T-cell (primary cell): ENCODE results near the gene ZNF184. TPM values are rescaled to one million over a fixed set of nuclear protein-coding genes. Genes with fewer than 3 reads are reported as not detected.

Experiments
- ATAC-seq, 4 experiments: fragments of 200-7000 bp in 3 of 4; fragments of 150-1000 bp in 1 of 4; cut with Tn5 transposase; replicated peaks in 1 of 4; 1 replicate in 3 of 4; 2 replicates in 1 of 4; pipeline ENCODE4 v1.10.0; 2021; ENCODE audit warnings: moderate library complexity in 3 of 4, mild to moderate bottlenecking in 2 of 4, moderate number of reproducible peaks in 1 of 4
- CTCF ChIA-PET, 2 donors: fragments of 300-600 bp; sonication (Branson Sonifier 250); formaldehyde crosslinking; loops; one replicate each; lab custom pipeline; 2022; ENCODE audit warnings: antibody characterized with exemption in 2 of 2; lab: Charles Lee
- POLR2A ChIA-PET, 2 donors: fragments of 300-600 bp; sonication (Branson Sonifier 250); formaldehyde crosslinking; loops; one replicate each; lab custom pipeline; 2022; ENCODE audit warnings: antibody characterized with exemption in 2 of 2; lab: Charles Lee
- DNase-seq, 35 experiments: peaks; one replicate each; pipeline versions ENCODE4 v3.0.0 to v3.0.0-alpha.2; 2013 to 2023
- H3K27ac ChIP-seq: one replicate; pipeline ENCODE4 v1.5.1; 2013; ENCODE audit warnings: low read length
- H3K27me3 ChIP-seq, 2 experiments: replicated peaks in 1 of 2; 1 replicate in 1 of 2; 2 replicates in 1 of 2; pipeline versions ENCODE4 v1.6.1 to v1.7.0; 2013; ENCODE audit warnings: low read length in 1 of 2, mixed read lengths in 1 of 2; ENCODE audit not compliant: control insufficient read depth in 2 of 2, insufficient read depth in 2 of 2; ENCODE audit errors: extremely low read depth in 1 of 2
- H3K36me3 ChIP-seq, 2 donors: 1 replicate in 1 of 2; 2 replicates in 1 of 2; pipeline versions ENCODE4 v1.6.1 to v1.7.0; 2013; ENCODE audit warnings: low read length in 1 of 2; ENCODE audit not compliant: control insufficient read depth in 2 of 2, insufficient read depth in 1 of 2; ENCODE audit errors: extremely low read depth in 1 of 2
- H3K4me1 ChIP-seq, 2 experiments: 1 replicate in 1 of 2; 2 replicates in 1 of 2; pipeline versions ENCODE4 v1.6.1 to v1.7.0; 2013; ENCODE audit warnings: low read length in 2 of 2, mixed read lengths in 1 of 2; ENCODE audit not compliant: insufficient read depth in 2 of 2, control insufficient read depth in 1 of 2; ENCODE audit errors: extremely low read depth in 1 of 2
- H3K4me3 ChIP-seq, 2 donors: 1 replicate in 1 of 2; 2 replicates in 1 of 2; pipeline versions ENCODE4 v1.5.1 to v1.7.0; 2013; ENCODE audit warnings: mild to moderate bottlenecking in 2 of 2, low read length in 1 of 2, moderate library complexity in 1 of 2; ENCODE audit not compliant: control insufficient read depth in 1 of 2; ENCODE audit errors: extremely low read depth in 1 of 2
- H3K9me3 ChIP-seq: 2 replicates; pipeline ENCODE4 v1.7.0; 2013
- H3K27ac Mint-ChIP-seq, 2 donors: one replicate each; pipeline ENCODE4 v1.8.0; 2020 to 2021; ENCODE audit warnings: mild to moderate bottlenecking in 2 of 2, mixed read lengths in 2 of 2
- H3K27me3 Mint-ChIP-seq, 2 donors: one replicate each; pipeline ENCODE4 v1.8.0; 2021 to 2022; ENCODE audit warnings: mixed read lengths in 2 of 2
- H3K36me3 Mint-ChIP-seq: one replicate; pipeline ENCODE4 v1.8.0; 2021; ENCODE audit warnings: mixed read lengths
- H3K4me1 Mint-ChIP-seq, 3 donors: one replicate each; pipeline ENCODE4 v1.8.0; 2020 to 2022; ENCODE audit warnings: mixed read lengths in 3 of 3, mild to moderate bottlenecking in 1 of 3
- H3K4me3 Mint-ChIP-seq, 3 donors: one replicate each; pipeline ENCODE4 v1.8.0; 2020 to 2022; ENCODE audit warnings: mild to moderate bottlenecking in 3 of 3, mixed read lengths in 3 of 3, moderate library complexity in 3 of 3
- H3K9me3 Mint-ChIP-seq, 3 donors: one replicate each; pipeline ENCODE4 v1.8.0; 2020 to 2022; ENCODE audit warnings: mixed read lengths in 3 of 3
- WGBS: methylation state at CpG from one replicate; pipeline ENCODE4 v1.1.5; 2013; ENCODE audit warnings: missing lambda C conversion rate; ENCODE audit not compliant: insufficient coverage; 5-methylcytosine and 5-hydroxymethylcytosine counted together
- total RNA-seq, 35 experiments: library from RNA in 6 of 35; stranded (reverse) in 6 of 35; fragments of 120-200 nt in 1 of 35; gene quantifications; one replicate each; pipeline versions ENCODE4 v1.2.1 to v1.2.4 and lab custom pipeline; 2013 to 2026

The ZNF184 gene
- 10 to 100 TPM; 11.2 to 14.3 (median 12.5) TPM for total RNA-seq
- 15.4 TPM for total RNA-seq (2013)
- 6.6 to 119 (median 38.1) reads per million in 29 experiments for total RNA-seq (lab: John Stamatoyannopoulos, UW)

GRCh38 chr6:27472617-27473400 is at the start of gene ZNF184:
TSS of gene ZNF184 (minus strand) at chr6:27473105. CDS start at chr6:27472294, 811 bp downstream.
- Histone ChIP-seq H3K4me1 (peaks cover 12 to 20% of the 10 kb centered on the region in 2 experiments), H3K9me3 (no peaks in the 10 kb centered on the region), H3K27me3 (no peaks in the 10 kb centered on the region), H3K36me3 (peaks cover 0 to 7% of the 10 kb centered on the region in 2 donors), H3K4me3 (peak within 1 kb of the TSS; percentile 73 to 97), H3K27ac (peak within 1 kb of the TSS; percentile 88)
- ChIA-PET POLR2A (interaction anchor here (0.6 to 1.0 kb wide), 7 partner anchors 10 to 1139 kb away, joined by 3 to 5 read pairs (median 3); a partner anchor contains a TSS), CTCF (interaction anchor here in 1 of 2 donors (0.7 to 1.7 kb wide), 4 partner anchors 46 to 300 kb away, joined by 3 to 7 read pairs (median 4); partner anchors contain the start of gene ZNF391)
- Mint-ChIP-seq H3K27ac (peak within 1 kb of the TSS; percentile 96), H3K4me1 (peaks cover 48 to 53% (median 51%) of the 10 kb centered on the region in 3 donors), H3K9me3 (no peaks in the 10 kb centered on the region), H3K36me3 (peaks cover 22% of the 10 kb centered on the region), H3K27me3 (no peaks in the 10 kb centered on the region), H3K4me3 (peak within 1 kb of the TSS; percentile 97 to 99 (median 99))
- ATAC-seq (peak; percentile 78 to 93 (median 92)), DNase-seq (peak; percentile 64 to 91 (median 76))
- WGBS, result under 1% methylated on average over 55 of the region's 56 CpGs

GRCh38 chr6:27518881-27519795 is 46.2 kb upstream of the ZNF184 start:
- POLR2A ChIA-PET, result interaction anchor here in 1 of 2 donors (0.9 kb wide), 1 partner anchor 353 kb away, joined by 3 read pairs; a partner anchor contains a TSS
- 0% methylated on average over 34 of the region's 42 CpGs for WGBS
- DNase-seq, result peak; percentile 37 to 84 (median 53)
- Mint-ChIP-seq H3K36me3 (no peaks in the 10 kb centered on the region), H3K27ac (peak overlapping the region; percentile 60 to 71), H3K27me3 (peaks cover 9 to 24% of the 10 kb centered on the region in 2 donors), H3K4me1 (peaks cover 16 to 27% (median 20%) of the 10 kb centered on the region in 3 donors), H3K4me3 (peak overlapping the region; percentile 86 to 99 (median 90)), H3K9me3 (no peaks in the 10 kb centered on the region)
- Histone ChIP-seq H3K27ac (peak overlapping the region; percentile 78), H3K27me3 (peaks cover 3 to 17% of the 10 kb centered on the region in 2 experiments), H3K36me3 (no peaks in the 10 kb centered on the region), H3K9me3 (no peaks in the 10 kb centered on the region), H3K4me3 (peak overlapping the region; percentile 92 to 98), H3K4me1 (peaks cover 6 to 15% of the 10 kb centered on the region in 2 experiments)
- ATAC-seq, result peak; percentile 67 to 80 (median 76)
- CTCF ChIA-PET, result interaction anchor here (0.6 to 2.0 kb wide), 17 partner anchors 14 to 376 kb away, joined by 3 to 22 read pairs (median 5); partner anchors contain the start of gene POM121L2 (in 1 of the 2)

- ATAC-seq (peak in 2 of 4 experiments; percentile 42 to 53), DNase-seq (peak in 1 of 35 experiments; percentile 32)
- Histone ChIP-seq H3K27me3 (peaks cover 3 to 20% of the 10 kb centered on the region in 2 experiments), H3K36me3 (no peaks in the 10 kb centered on the region), H3K27ac (peak overlapping the region; percentile 78), H3K4me3 (peak overlapping the region; percentile 92 to 98), H3K9me3 (no peaks in the 10 kb centered on the region), H3K4me1 (peaks cover 6 to 15% of the 10 kb centered on the region in 2 experiments)
- Mint-ChIP-seq H3K27me3 (peaks cover 19 to 28% of the 10 kb centered on the region in 2 donors), H3K4me3 (peak overlapping the region; percentile 86 to 99 (median 90)), H3K9me3 (no peaks in the 10 kb centered on the region), H3K27ac (peak overlapping the region; percentile 60 to 71), H3K36me3 (no peaks in the 10 kb centered on the region), H3K4me1 (peaks cover 16 to 27% (median 20%) of the 10 kb centered on the region in 3 donors)
- ChIA-PET CTCF (interaction anchor here (0.6 to 2.0 kb wide), 14 partner anchors 13 to 377 kb away, joined by 3 to 22 read pairs (median 5); a partner anchor contains a TSS), POLR2A (interaction anchor here in 1 of 2 donors (0.6 kb wide), 1 partner anchor 39 kb away, joined by 5 read pairs; no protein-coding TSS in a partner anchor)
- 67% methylated on average over 9 of the region's 12 CpGs for WGBS
These were observed 45.3 kb upstream of the ZNF184 start for GRCh38 chr6:27517928-27518787.

GRCh38 chr6:27517238-27517637 is 44.3 kb upstream of the ZNF184 start:
- ChIA-PET POLR2A (no interaction called here), CTCF (no interaction called here)
- DNase-seq (no peak), ATAC-seq (no peak)
- Mint-ChIP-seq H3K4me1 (peaks cover 16 to 27% (median 20%) of the 10 kb centered on the region in 3 donors), H3K4me3 (peak overlapping the region in 1 of 3 donors; percentile 22), H3K9me3 (no peaks in the 10 kb centered on the region), H3K27ac (no peak overlapping the region), H3K27me3 (peaks cover 27 to 37% of the 10 kb centered on the region in 2 donors), H3K36me3 (no peaks in the 10 kb centered on the region)
- no peak overlapping the region for H3K4me3 ChIP-seq
- no peak overlapping the region for H3K27ac ChIP-seq
- 82% methylated on average over 4 of the region's 5 CpGs for WGBS
- no peaks in the 10 kb centered on the region for H3K9me3 ChIP-seq
- H3K27me3 ChIP-seq, result peaks cover 8 to 21% of the 10 kb centered on the region in 2 experiments
- H3K36me3 ChIP-seq, result no peaks in the 10 kb centered on the region
- H3K4me1 ChIP-seq, result peaks cover 6 to 15% of the 10 kb centered on the region in 2 experiments

- no peaks in the 10 kb centered on the region for H3K9me3 Mint-ChIP-seq
- 40% methylated on average over 20 of the region's 28 CpGs for WGBS
- Histone ChIP-seq H3K9me3 (no peaks in the 10 kb centered on the region), H3K36me3 (no peaks in the 10 kb centered on the region), H3K27me3 (peaks cover 8 to 32% of the 10 kb centered on the region in 2 experiments), H3K27ac (no peak overlapping the region), H3K4me3 (no peak overlapping the region), H3K4me1 (peaks cover 6 to 15% of the 10 kb centered on the region in 2 experiments)
- ATAC-seq, result no peak
- ChIA-PET CTCF (interaction anchor here in 1 of 2 donors (1.4 kb wide), 1 partner anchor 11 kb away, joined by 5 read pairs; no protein-coding TSS in a partner anchor), POLR2A (no interaction called here)
- no peaks in the 10 kb centered on the region for H3K36me3 Mint-ChIP-seq
- peak overlapping the region in 1 of 2 donors; percentile 57 for H3K27ac Mint-ChIP-seq
- peak in 1 of 35 experiments; percentile 9 for DNase-seq
- H3K27me3 Mint-ChIP-seq, result peaks cover 46 to 55% of the 10 kb centered on the region in 2 donors
- peak overlapping the region; percentile 51 to 64 (median 58) for H3K4me3 Mint-ChIP-seq
- H3K4me1 Mint-ChIP-seq, result peaks cover 16 to 27% (median 20%) of the 10 kb centered on the region in 3 donors
These were observed 42.1 kb upstream of the ZNF184 start for GRCh38 chr6:27514906-27515495.
